ENCODE measurements around the gene RRM2. TPM values are rescaled to one million over a fixed set of nuclear protein-coding genes. Genes with fewer than 3 reads are reported as not detected.

RRM2 gene
- total and polyA plus RNA-seq, 3 experiments from 2014 or later = 1.4 to 427 (median 425) TPM

DNA sequence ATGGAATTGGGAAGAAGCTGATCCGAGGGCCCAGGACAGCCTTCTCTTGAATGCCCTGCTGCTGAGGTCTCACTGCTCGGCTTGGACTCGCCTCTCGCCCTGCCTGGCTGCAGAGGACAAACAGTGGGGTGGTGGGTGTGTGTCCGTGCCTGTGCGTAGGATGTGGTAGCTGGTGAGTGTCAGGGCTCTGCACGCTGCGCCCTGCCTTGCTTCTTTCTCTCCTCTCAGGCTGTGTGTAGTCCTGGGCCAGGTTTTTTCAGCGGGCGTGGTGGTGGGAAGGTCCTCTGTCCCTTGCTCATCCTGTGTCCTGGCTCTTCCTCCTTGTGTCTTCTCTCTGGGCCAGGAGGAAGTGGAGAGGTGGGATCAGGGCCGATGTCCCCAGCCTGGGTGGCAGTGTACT, 44.8 kb downstream of the RRM2 start:
- Mint-ChIP-seq H3K27me3 (no peaks in the 10 kb centered on the region), H3K4me3 (no peak overlapping the region), H3K27ac (no peak overlapping the region), H3K4me1 (peaks cover 2 to 8% (median 8%) of the 10 kb centered on the region in 3 donors), H3K9me3 (no peaks in the 10 kb centered on the region), H3K36me3 (no peaks in the 10 kb centered on the region)
- ChIA-PET CTCF (no interaction called here), POLR2A (interaction anchor here (0.7 kb wide), 1 partner anchor 1831 kb away, joined by 5 read pairs; no protein-coding TSS in a partner anchor)
- no peaks in the 10 kb centered on the region for H3K36me3 ChIP-seq (ENCODE audit: insufficient read depth, low read length)
- no peak overlapping the region for H3K4me3 ChIP-seq (ENCODE audit: low read length)
- no peaks in the 10 kb centered on the region for H3K27me3 ChIP-seq (ENCODE audit: insufficient read depth, low read length, poor library complexity, severe bottlenecking)
- H3K27ac ChIP-seq (ENCODE audit: low read depth, low read length) = no peak overlapping the region
- no peaks in the 10 kb centered on the region for H3K4me1 ChIP-seq (ENCODE audit: insufficient read depth, low read length)
- DNase-seq = no peak
- no peaks in the 10 kb centered on the region for H3K9me3 ChIP-seq (ENCODE audit: low read length)

DNA sequence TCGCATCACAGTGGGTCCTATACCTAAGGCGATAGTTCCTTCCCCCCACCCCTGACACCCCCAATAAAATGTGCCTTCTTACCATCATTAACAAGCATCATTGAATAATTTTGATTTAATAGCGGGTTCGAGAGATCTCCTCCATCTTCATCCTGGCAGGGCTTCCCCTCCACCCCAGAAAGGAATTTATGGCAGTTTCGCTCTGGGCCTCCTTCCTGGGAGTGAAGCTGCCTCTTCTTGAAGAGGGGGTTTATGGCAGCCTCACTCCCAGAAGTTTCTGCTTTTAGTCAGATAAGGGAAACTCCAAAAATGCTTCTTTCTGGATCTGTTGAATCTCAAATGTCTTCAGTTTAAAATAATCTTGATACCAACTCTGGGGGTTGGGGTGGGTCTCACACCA, 45.7 kb downstream of the RRM2 start:
- no peaks in the 10 kb centered on the region for H3K27me3 ChIP-seq (ENCODE audit: insufficient read depth, low read length, poor library complexity, severe bottlenecking)
- peaks cover 2 to 8% (median 8%) of the 10 kb centered on the region in 3 donors for H3K4me1 Mint-ChIP-seq
- H3K27me3 Mint-ChIP-seq = no peaks in the 10 kb centered on the region
- H3K36me3 Mint-ChIP-seq = no peaks in the 10 kb centered on the region
- ChIA-PET POLR2A (no interaction called here), CTCF (no interaction called here)
- H3K4me3 ChIP-seq (ENCODE audit: low read length) = no peak overlapping the region
- H3K4me1 ChIP-seq (ENCODE audit: insufficient read depth, low read length) = no peaks in the 10 kb centered on the region
- no peak overlapping the region for H3K27ac ChIP-seq (ENCODE audit: low read depth, low read length)
- no peak for DNase-seq
- no peak overlapping the region for H3K4me3 Mint-ChIP-seq
- no peaks in the 10 kb centered on the region for H3K36me3 ChIP-seq (ENCODE audit: insufficient read depth, low read length)
- no peak overlapping the region for H3K27ac Mint-ChIP-seq
- no peaks in the 10 kb centered on the region for H3K9me3 Mint-ChIP-seq
- H3K9me3 ChIP-seq (ENCODE audit: low read length) = no peaks in the 10 kb centered on the region

DNA sequence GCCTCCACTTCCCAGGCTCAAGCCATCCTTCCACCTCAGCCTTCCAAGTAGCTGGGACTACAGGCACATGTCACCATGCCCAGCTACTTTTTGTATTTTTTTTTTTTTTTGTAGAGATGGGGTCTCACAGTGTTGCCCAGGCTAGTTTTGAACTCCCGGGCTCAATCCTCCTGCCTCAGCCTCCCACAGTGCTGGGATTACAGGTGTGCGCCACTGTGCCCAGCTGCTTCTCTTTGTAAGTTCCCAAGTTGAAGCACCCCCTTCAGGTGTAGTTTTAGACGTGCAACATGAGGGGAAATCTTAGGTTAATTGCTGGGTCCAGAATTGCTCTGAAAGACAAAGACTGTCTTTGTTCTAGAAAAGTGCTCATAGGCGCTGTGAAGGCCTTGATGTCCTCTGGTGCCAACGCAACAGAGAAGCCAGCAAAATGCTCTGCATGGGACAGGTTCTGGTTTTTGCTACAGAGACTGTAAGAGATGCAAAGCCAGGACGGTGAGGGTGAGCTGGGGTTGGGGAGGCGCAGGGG, 46.6 kb downstream of the RRM2 start:
- DNase-seq = no peak
- no peaks in the 10 kb centered on the region for H3K27me3 ChIP-seq (ENCODE audit: insufficient read depth, low read length, poor library complexity, severe bottlenecking)
- Mint-ChIP-seq H3K27ac (no peak overlapping the region), H3K27me3 (no peaks in the 10 kb centered on the region), H3K9me3 (no peaks in the 10 kb centered on the region), H3K4me3 (no peak overlapping the region), H3K4me1 (peaks cover 0 to 3% (median 3%) of the 10 kb centered on the region in 3 donors), H3K36me3 (no peaks in the 10 kb centered on the region)
- no peaks in the 10 kb centered on the region for H3K36me3 ChIP-seq (ENCODE audit: insufficient read depth, low read length)
- H3K27ac ChIP-seq (ENCODE audit: low read depth, low read length) = no peak overlapping the region
- no peaks in the 10 kb centered on the region for H3K4me1 ChIP-seq (ENCODE audit: insufficient read depth, low read length)
- no peak overlapping the region for H3K4me3 ChIP-seq (ENCODE audit: low read length)
- ChIA-PET POLR2A (no interaction called here), CTCF (no interaction called here)
- H3K9me3 ChIP-seq (ENCODE audit: low read length) = no peaks in the 10 kb centered on the region

DNA sequence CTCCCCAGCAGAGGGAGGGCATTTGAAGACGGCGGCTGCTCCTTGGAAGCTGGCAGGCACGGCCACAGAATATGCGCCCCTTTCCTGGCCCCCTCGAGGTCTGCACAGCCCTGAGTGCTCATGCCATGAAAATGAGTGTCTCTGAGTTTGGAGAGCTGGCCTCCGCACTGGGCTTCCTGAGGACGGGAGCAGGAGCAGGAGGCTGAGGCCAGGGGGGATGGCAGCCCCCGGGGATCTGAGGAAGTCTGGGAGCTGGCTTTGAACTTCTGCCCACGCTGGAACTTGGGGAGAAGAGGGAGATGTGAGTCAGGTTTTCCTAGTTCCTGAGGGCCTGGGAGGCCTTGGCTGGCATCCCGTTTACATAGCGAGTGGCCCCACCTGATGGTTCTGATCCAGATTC, 47.0 kb downstream of the RRM2 start:
- Mint-ChIP-seq H3K27ac (no peak overlapping the region), H3K4me3 (no peak overlapping the region), H3K36me3 (no peaks in the 10 kb centered on the region), H3K9me3 (no peaks in the 10 kb centered on the region), H3K27me3 (no peaks in the 10 kb centered on the region), H3K4me1 (no peaks in the 10 kb centered on the region)
- Histone ChIP-seq H3K27ac (ENCODE audit: low read depth, low read length) (no peak overlapping the region), H3K9me3 (ENCODE audit: low read length) (no peaks in the 10 kb centered on the region), H3K4me1 (ENCODE audit: insufficient read depth, low read length) (no peaks in the 10 kb centered on the region), H3K27me3 (ENCODE audit: insufficient read depth, low read length, poor library complexity, severe bottlenecking) (no peaks in the 10 kb centered on the region), H3K4me3 (ENCODE audit: low read length) (no peak overlapping the region), H3K36me3 (ENCODE audit: insufficient read depth, low read length) (no peaks in the 10 kb centered on the region)
- no peak for DNase-seq
- ChIA-PET POLR2A (no interaction called here), CTCF (no interaction called here)

DNA sequence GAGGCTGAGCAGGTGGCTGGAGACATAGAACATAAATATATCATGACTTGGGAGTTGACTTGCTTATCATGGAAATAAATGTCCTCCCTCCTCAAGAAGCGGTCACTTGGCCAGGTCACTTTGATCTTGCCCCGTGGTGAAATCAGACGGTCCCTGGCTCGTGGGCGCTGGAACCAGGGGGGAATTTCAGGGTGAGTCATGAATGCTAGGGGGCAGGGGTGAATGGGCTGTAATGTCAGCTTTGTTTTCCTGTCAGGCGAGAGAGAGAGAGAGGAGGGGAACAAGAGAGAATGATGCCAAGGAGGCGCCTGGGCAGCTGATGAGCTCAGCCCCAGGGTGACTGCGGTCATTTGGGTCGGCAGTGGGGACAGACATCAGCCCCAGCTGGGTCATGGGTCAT, 47.7 kb downstream of the RRM2 start:
- peak overlapping the region in 2 of 8 donors; percentile 27 to 77 for H3K27ac Mint-ChIP-seq
- POLR2A ChIA-PET = interaction anchor here (0.6 kb wide), 1 partner anchor 13 kb away, joined by 6 read pairs; no protein-coding TSS in a partner anchor
- H3K27ac ChIP-seq (ENCODE audit: low read depth, low read length) = no peak overlapping the region
- H3K9me3 Mint-ChIP-seq = no peaks in the 10 kb centered on the region
- no peaks in the 10 kb centered on the region for H3K4me1 ChIP-seq (ENCODE audit: insufficient read depth, low read length)
- H3K36me3 Mint-ChIP-seq = no peaks in the 10 kb centered on the region
- H3K4me3 Mint-ChIP-seq = no peak overlapping the region
- H3K4me3 ChIP-seq (ENCODE audit: low read length) = no peak overlapping the region
- CTCF ChIA-PET = no interaction called here
- DNase-seq = no peak
- H3K27me3 Mint-ChIP-seq = no peaks in the 10 kb centered on the region
- H3K36me3 ChIP-seq (ENCODE audit: insufficient read depth, low read length) = no peaks in the 10 kb centered on the region
- H3K4me1 Mint-ChIP-seq = no peaks in the 10 kb centered on the region
- no peaks in the 10 kb centered on the region for H3K9me3 ChIP-seq (ENCODE audit: low read length)
- H3K27me3 ChIP-seq (ENCODE audit: insufficient read depth, low read length, poor library complexity, severe bottlenecking) = no peaks in the 10 kb centered on the region

DNA sequence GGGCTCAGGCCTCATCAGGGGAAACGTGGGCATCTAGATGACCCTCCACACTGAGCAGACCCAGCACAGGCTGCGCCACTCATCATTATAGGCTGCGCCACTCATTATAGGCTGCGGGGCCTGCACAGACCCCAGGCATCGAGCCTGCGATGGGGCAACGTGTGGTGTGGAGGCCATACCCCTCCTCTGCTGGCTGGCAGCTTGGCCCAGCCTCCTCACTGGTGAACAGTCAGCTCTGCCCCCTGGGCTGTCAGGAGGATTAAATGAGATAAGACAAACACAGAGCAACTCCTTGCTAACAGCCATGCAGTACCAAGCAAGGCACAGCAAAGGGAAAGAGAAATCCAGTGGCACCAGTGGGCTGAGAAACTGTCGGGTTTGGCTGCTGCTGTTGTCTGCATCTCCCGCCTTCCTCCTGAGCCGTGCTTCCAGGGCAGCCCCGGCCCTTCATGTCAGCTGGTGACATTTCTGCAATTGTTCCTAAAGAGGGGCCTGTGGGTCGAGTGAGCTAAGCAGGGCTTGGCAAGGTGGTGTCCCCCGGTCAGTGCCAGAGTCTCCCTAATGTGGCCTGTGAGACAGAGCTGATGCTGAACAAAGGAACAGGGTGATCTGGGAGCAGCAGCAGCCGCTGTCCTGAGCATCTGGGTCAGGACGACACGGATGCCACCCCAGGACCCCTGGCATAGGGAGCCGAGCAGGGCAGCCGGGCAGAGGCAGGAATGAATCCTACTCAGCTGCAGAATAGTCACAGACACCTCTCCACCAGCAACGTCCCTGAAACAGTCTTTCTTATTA, 48.7 kb downstream of the RRM2 start:
- ChIA-PET CTCF (no interaction called here), POLR2A (interaction anchor here (0.6 kb wide), 1 partner anchor 12 kb away, joined by 6 read pairs; no protein-coding TSS in a partner anchor)
- Histone ChIP-seq H3K4me3 (ENCODE audit: low read length) (no peak overlapping the region), H3K27ac (ENCODE audit: low read depth, low read length) (no peak overlapping the region), H3K9me3 (ENCODE audit: low read length) (no peaks in the 10 kb centered on the region), H3K27me3 (ENCODE audit: insufficient read depth, low read length, poor library complexity, severe bottlenecking) (no peaks in the 10 kb centered on the region), H3K4me1 (ENCODE audit: insufficient read depth, low read length) (no peaks in the 10 kb centered on the region), H3K36me3 (ENCODE audit: insufficient read depth, low read length) (no peaks in the 10 kb centered on the region)
- DNase-seq = no peak
- no peaks in the 10 kb centered on the region for H3K4me1 Mint-ChIP-seq
- no peaks in the 10 kb centered on the region for H3K9me3 Mint-ChIP-seq
- no peaks in the 10 kb centered on the region for H3K36me3 Mint-ChIP-seq
- no peaks in the 10 kb centered on the region for H3K27me3 Mint-ChIP-seq
- no peak overlapping the region for H3K4me3 Mint-ChIP-seq
- H3K27ac Mint-ChIP-seq = no peak overlapping the region

DNA sequence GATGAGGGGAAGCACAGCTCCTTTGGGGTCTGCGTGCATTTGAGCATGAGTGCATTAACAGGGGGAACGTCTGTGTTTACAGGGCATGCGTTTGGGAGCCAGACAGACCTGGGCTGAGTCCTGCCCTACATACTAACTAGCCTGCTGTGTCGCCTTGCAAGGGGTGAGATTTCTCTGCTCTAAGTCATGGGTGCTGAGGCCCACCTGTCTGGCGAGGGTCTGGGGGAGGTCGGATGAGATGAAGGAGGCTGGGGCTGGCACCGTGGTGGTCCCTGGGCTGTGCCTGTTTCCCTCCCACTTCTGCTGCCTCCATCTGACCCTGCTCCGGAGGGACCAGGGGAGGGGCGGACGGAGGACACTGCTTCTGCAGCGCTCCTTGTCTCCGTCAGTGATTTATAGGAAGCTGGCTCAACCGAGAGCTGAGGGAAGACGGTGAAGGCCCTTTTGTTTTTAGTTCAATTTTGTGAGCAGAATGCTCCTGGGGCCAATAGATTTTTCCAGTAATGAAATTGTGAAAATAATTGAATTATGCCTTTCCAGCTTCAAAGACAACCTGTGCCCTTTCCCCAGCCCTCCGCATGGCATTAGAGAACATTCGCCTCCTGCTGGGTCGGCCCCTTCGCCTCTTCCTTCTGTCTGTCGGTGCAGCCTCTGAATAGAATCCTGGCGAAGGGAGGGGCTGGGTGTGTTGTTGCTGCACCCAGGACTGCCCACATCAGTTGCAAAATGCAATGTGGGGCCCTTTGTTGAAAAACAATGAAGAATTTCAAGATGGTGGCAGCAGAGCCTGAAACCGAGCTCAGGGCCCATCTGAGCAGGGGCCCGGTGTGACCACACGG, 49.7 kb downstream of the RRM2 start:
- ChIA-PET CTCF (interaction anchor here (0.9 kb wide), 1 partner anchor 9 kb away, joined by 3 read pairs; no protein-coding TSS in a partner anchor), POLR2A (no interaction called here)

More for the DNA sequence above, 49.7 kb downstream of the RRM2 start:
- Mint-ChIP-seq H3K27ac (peak overlapping the region in 1 of 8 donors; percentile 27), H3K9me3 (no peaks in the 10 kb centered on the region), H3K4me3 (no peak overlapping the region), H3K27me3 (no peaks in the 10 kb centered on the region), H3K36me3 (no peaks in the 10 kb centered on the region), H3K4me1 (no peaks in the 10 kb centered on the region)
- H3K36me3 ChIP-seq (ENCODE audit: insufficient read depth, low read length) = no peaks in the 10 kb centered on the region
- no peak for DNase-seq
- no peaks in the 10 kb centered on the region for H3K9me3 ChIP-seq (ENCODE audit: low read length)
- no peaks in the 10 kb centered on the region for H3K27me3 ChIP-seq (ENCODE audit: insufficient read depth, low read length, poor library complexity, severe bottlenecking)
- no peaks in the 10 kb centered on the region for H3K4me1 ChIP-seq (ENCODE audit: insufficient read depth, low read length)
- H3K4me3 ChIP-seq (ENCODE audit: low read length) = no peak overlapping the region
- no peak overlapping the region for H3K27ac ChIP-seq (ENCODE audit: low read depth, low read length)

Measured in CD8-positive, alpha-beta memory T cell (primary cell).